LNCAP (cell line): ENCODE measurements around the gene LRRC34.

Experiments used
- TF ChIP-seq, protein P1 (sequence below): fragments of 450-650 bp; IDR thresholded peaks from 2 replicates; pipeline ENCODE4 v1.5.1; 2017; ENCODE audit warnings: mild to moderate bottlenecking

LRRC34 gene

DNA sequence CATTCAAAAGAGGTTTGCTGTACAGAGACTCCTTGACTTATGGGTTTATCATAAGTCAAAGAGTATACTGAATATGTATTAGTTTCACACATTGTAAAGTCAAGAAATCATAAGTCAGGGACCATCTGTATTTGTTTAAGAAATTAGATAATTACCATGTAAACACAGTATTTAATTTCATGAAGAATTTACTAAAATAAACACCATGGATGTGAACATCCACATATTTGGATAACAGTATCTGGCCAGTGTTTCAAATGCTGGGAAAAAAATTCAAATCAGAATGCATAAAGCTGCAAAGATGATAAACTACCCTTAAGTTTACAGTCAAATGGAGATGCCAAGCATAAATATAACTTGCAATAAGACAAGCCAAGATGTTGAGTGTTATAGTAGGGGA, 22.5 kb downstream of the LRRC34 start:
- TF ChIP-seq, protein P1, sequence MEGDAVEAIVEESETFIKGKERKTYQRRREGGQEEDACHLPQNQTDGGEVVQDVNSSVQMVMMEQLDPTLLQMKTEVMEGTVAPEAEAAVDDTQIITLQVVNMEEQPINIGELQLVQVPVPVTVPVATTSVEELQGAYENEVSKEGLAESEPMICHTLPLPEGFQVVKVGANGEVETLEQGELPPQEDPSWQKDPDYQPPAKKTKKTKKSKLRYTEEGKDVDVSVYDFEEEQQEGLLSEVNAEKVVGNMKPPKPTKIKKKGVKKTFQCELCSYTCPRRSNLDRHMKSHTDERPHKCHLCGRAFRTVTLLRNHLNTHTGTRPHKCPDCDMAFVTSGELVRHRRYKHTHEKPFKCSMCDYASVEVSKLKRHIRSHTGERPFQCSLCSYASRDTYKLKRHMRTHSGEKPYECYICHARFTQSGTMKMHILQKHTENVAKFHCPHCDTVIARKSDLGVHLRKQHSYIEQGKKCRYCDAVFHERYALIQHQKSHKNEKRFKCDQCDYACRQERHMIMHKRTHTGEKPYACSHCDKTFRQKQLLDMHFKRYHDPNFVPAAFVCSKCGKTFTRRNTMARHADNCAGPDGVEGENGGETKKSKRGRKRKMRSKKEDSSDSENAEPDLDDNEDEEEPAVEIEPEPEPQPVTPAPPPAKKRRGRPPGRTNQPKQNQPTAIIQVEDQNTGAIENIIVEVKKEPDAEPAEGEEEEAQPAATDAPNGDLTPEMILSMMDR: no peak

- TF ChIP-seq, protein P1: no peak
These were observed 24.9 kb downstream of the LRRC34 start for GRCh38 chr3:169787791-169788190.

DNA sequence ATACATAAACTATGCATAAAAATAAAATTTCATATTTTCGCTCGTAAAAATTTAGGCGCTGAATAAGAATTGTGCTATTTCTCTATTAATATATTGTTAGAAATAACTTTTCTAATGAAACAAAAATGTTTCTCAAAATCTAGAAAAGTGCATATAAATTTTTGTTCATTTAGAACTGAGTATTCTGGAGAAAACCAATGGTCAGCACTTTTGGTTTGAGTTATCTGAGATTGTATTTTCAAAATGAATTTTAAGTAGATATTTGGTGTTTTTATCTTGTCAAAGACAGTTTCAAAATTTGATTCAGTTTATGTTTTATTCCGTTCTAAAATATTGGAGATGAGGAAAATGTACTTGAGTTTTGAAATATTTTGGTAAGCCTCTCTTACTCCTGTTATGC, 25.6 kb downstream of the LRRC34 start:
- TF ChIP-seq, protein P1: no peak

- TF ChIP-seq, protein P1: no peak
These were observed 31.4 kb downstream of the LRRC34 start for GRCh38 chr3:169781209-169781855.

- TF ChIP-seq, protein P1: no peak
These were observed 32.0 kb downstream of the LRRC34 start for GRCh38 chr3:169780742-169781141.

DNA sequence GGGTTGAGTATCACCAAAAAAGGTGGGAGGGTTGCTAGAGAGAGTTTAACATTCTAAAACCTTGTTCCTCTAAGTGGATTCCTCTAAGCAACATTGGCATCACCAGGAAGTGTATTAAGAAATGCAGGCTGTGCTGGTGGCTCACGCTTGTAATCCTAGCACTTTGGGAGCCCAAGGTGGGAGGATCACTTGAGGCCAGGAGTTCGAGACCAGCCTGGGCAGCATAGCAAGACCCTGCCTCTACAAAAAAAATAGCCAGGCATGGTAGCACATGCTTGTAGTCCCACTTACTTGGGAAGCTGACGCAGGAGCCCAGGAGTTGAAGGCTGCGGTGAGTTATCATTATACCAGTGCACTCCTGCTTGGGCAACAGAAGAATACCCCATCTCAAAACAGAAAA, 34.9 kb downstream of the LRRC34 start:
- TF ChIP-seq, protein P1: no peak

DNA sequence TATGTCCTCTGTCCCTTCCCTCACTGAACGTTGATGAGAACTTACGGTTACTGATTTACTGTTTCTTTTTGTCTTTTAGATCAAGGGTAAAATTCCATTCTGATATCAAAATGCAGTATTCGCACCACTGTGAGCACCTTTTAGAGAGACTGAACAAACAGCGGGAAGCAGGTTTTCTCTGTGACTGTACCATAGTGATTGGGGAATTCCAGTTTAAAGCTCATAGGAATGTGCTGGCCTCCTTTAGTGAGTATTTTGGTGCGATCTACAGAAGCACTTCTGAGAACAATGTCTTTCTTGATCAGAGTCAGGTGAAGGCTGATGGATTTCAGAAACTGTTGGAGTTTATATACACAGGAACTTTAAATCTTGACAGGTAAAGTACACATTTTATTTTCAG, 38.5 kb downstream of the LRRC34 start:
- TF ChIP-seq, protein P1: no peak
